HG03097 (cell line): Measurements from ENCODE around the gene RELN.
"Not testable (repeated sequence)": the region's sequence is repeated elsewhere in the genome, so short reads cannot be mapped to it uniquely, and the experiment has no call there.

Experiments used
- ATAC-seq: cut with Tn5 transposase; IDR thresholded peaks from one replicate; pipeline ENCODE4 v1.9.1; 2021; ENCODE audit not compliant: unreplicated experiment, low FRiP score

RELN gene

DNA sequence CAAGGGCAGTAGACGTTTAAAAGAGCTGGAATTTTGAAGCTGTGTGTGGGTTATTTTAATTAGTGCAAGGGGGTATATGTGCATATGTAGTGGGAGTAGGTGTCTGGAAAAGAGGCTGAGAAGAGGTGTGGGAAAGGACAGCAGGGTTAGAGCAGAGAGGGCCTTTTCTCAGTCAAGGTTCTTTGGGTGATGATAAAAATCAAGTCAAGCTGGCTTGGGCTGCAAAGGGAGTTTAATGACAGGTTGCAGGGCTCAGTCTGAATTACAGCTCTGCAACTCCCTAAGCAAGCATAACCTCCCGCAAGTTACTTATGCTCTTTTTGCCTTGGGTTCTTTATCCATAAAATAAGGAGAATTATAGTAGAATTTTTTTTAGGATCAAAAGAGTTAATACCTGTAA is 83.5 kb downstream of the RELN start:
- no peak for ATAC-seq

DNA sequence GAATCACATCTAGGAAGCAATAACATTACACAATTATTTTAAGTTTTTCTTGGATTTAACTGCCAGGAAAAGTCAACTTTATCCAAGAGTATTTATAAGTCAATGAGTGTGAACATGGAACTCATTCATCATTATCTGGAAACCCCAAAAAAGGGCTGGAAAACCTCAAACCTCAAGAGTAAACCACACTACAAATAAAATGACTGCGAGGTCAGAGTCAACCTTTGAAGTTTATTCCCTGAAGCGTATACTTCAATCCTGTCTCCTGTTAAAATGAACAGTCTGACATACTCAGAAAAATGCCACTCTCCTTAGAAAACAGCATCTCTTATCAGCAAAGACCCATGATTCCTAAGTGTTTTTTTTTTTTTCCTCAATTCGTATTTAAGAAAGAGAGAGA is 86.5 kb downstream of the RELN start:
- no peak for ATAC-seq

DNA sequence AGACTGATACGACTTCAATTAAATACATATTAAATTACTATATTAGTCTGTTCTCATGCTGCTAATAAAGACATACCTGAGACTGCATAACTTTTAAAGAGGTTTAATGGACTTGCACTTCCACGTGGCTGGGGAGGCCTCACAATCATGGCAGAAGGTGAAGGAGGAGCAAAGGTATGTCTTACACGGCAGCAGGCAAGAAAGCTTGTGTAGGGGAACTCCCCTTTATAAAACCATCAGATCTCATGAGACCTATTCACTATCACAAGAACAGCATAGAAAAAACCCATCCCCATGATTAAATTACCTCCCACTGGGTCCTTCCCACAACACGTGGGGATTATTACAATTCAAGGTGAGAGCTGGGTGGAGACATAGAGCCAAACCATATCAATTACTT is 92.6 kb downstream of the RELN start:
- not testable (repeated sequence) for ATAC-seq

DNA sequence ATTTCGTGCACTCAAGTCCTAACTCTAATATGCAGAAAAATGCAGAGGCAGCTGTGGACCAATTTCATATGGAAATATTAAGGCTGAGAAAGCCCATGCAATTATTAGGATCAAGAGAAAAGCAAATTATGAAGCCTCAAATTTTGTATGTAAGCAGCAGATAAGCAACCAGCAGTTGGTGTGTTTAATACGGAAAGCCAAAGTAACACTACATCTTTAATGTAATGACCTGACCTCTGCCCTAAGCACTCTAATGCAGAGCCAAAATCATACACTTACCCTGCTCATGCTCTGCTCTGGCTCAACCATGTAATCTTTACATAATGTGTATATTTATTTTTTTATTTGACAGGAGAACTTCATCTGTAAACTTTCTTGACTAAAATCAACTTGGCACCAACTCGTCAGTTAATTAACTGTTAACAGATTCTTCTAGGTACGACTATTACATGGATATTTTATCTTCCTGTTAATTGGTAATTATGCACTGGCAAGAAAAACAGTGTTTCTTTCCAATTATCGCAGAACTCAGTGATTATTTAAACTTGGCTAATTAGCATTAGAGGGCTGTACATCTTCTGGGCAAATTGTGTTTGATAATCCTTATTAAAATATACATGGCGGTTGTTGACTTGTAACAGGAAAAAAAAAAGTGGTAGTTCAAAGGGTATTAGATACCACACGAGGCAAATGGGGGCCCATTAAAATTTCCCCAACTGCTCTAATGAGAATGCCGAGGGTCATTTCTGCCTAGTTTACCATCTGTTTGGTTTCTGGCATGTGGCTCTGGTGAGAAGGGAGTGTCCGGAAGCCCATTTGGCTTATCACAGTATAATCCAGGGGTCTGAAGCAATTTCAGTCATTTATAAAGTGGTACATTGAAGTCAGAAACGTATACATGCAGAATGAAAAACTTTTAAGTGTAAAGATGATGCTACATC is 94.5 kb downstream of the RELN start:
- ATAC-seq: no peak

DNA sequence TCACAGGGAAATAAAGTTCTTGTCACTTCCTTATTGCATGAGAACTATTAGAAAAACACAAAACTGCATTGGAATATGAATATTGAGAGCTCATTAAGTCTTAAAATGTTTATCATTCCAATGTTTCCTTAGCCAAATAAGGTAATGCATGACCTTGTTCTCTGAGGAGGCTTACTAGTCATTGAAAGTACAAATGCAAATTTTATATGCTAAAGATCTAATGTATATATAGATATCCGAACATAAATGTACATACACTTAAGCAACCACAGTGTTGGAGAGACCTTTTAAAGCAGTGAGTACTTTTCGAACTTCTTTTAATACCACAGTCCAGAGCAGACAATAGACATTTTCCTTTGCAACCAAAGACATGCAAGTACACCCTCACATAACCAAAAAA is 96.1 kb downstream of the RELN start:
- ATAC-seq: no peak

DNA sequence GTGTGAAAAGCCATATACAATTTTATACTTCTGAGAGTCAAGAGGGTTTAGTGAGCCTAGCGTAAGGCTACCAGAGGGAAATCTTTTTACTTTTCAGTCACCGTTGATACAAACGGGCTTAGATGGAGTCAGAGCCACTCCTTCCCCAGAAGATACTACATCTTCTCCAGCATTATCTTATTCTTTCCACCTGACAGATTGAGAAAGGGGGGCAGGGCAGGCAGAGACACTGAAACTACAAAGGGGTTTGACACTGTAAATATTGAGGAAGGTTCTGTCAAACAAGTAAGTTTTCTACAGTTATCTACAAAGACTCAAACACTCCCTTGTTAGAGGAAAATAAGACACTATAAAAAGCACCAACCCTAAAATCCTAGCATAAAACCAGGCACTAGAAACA is 100.0 kb downstream of the RELN start:
- ATAC-seq: no peak

DNA sequence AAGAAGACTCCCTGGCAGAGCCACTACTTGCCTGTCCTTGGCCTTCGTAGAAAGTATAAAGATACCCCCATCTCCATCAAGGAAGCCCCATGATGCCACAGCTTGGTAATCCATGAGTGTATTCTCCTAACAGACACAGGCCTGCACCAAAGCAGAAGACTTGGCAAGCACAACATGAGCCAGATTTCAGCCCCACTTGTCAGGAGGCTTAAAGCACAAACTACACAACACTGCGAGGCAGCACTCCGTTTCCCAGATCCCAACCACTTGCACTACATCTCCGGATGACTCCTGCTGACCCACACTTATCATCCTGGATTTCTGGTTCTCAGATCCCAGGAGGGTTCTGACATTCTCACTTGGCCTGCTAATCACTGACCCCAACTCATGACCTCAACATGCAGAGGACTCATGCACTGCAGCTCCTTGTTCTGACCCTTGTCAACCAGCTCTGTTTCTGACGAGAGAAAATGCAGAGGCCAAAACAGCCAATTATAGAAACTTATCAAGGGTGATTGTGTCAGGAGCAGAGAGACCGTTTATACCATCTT is 100.8 kb downstream of the RELN start:
- ATAC-seq: no peak

DNA sequence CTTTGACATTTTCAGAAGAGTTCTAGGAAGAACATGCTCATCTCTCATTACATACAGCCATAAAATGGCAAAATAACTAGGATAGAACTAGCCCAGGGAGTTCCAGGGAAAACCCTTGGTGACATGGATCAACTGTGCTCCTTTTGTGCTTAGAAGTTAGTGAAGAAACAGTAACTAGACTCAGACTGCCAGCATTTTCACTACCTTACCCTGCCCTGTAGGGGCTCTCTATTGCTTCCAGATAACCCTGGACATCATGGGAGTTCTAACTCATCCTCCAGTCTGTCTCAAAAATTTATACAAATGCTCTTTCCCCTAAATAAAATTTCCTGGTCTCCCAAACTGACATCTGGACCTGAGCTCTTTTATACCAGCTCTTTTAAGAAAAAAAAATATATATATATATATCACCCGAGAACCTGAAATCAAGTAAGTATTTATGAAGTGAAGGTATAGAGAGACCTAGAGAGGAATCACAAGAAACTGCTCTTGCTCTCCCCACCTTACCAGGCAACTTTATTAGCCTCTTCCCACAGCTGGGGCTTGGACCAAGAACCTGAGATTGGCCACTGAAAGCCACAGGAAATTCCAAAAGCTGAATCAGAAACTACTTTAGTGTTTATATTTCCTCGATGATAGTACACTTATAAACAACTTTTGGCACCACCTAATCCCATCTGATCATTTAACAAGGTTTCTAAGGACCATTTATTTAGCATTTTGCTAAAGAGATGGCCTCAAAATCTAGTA is 101.4 kb downstream of the RELN start:
- ATAC-seq: no peak

DNA sequence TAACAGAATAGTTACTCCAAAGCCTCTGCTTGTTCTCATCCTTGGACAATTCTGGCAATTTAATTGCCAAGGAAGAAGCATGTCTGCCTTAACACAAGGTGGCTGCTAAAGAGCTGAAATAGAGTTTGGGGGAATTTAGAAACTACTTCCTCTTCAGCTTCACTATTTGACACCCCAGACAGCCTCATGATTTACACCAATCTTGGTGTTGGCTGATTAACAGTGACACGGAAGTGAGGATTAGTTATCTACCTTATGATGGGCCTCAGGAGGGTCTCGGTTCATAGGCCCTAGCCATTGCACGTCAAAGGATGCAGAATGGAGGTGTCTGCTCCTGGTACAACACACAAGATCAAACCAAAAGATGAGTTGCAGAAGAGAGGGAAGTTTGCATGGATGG is 102.4 kb downstream of the RELN start:
- no peak for ATAC-seq

DNA sequence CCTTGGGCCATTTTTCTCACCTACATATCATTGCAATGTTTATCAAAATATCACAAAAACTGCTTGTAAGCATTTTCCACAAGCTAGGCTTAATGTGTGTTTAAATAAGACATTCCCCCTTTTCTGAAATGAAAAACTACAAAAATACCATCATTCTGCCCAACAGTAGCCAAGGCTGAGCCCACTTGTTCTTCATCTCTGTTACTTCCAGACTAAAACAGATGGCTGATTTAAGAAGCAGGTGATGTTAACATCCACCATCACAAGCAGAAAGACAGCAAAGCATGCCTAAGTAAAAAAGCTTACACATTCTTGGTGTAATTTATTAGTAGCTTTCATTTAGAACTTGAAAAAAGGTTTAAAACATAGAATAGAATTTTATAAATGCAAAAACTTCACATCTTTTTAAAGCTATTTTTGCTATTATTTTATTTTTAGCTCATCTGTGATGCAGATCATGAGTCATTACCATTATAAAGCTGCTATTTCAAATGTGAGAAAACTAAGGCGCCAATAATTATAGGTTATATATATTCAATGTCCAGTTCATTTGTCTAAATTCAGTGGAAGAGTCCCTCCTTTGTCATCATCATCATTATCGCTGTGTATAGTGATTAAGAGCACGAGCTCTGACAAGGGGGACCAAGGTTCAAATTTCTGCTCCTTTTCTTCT is 109.4 kb downstream of the RELN start:
- no peak for ATAC-seq

DNA sequence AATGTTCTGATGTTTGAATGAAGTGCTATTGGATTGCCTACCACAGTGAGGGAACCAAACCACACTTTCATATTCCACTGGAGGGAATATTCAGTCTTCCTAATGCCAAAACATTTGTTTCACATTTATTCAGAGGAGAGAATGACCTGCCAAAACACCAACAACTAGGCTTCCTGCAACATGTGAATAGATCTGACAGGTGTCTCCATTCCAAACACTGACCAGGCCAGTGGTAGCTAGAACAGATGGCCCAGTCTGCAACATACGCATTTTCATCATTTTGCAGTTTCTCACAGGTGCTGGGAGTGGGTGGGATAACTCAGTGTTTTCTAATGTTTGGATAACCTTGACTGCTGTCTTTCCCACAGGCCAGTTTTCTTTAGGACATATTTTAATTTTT is 110.0 kb downstream of the RELN start:
- ATAC-seq: no peak

DNA sequence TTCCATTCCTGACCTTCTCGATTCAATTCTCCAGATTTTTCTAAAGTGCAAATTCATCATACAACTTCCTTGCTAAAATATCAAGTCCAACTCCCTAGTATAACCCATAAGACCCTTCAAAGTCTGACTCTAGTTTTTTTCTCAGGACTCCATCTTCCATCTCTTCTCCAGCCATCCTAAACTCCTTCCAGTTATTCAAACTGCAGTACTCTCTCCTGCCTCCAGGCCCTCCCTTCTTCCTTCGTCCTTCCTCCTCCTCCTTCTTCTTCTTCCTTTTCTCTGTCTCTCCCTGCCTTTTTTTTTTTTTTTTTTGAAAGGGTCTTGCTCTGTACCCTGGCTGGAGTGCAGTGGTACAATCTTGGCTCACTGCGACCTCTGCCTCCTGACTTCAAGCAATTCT is 111.9 kb downstream of the RELN start:
- no peak for ATAC-seq

DNA sequence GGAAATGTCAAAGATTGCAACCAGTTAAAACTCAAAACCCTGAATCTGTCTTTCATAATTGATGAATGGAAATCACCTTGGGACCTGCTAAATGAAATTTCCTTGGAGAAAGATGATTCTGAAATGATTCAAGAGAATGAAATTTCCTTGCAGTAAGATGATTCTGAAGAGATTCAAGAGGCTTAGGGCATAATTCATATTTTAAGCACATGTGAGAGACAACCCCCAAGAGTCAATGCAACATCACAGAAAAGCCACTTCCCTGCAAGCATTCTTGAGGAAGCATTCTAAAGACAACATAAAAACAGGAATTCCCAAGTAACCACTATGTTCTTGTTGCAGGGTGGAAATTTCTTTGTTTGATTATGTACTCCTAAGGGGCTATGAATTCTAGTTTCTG is 113.7 kb downstream of the RELN start:
- no peak for ATAC-seq

DNA sequence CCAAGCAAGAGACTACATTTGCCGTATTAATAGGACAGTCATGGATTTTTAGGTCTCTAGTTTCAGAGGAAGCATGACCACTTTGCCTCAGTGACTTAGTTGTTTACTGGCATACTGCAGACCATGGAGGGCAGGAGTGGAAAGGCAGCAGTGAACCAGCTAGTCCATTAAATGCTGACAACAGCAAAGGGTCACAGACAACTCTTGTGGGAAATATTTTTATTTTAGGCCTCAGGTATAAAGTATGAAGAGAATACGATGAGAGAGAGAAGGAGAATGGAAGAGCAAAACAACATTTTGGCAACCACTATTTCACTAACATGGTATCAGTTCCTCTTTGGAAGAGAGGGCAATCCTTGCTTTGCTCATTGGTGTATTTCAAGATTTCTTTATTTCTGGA is 118.0 kb downstream of the RELN start:
- ATAC-seq: no peak

DNA sequence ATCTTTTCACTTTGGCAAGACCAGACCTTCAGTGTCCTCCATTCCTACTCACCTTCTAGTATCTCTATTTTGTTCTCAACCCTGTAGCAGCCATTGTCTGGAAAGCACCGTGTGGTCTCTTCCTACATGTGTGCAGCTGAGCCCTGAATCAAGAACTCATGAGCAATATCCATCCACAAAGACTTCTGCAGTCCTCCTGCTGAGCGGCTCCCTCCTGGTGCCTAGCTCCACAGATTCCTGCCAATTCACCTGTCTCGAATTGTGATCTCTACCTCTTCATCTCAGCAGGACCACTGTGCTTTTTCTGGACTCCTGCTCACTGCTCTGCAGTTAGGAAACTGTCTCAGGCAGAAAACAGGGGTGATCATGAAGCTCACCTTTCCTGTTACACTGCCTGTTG is 118.8 kb downstream of the RELN start:
- no peak for ATAC-seq

DNA sequence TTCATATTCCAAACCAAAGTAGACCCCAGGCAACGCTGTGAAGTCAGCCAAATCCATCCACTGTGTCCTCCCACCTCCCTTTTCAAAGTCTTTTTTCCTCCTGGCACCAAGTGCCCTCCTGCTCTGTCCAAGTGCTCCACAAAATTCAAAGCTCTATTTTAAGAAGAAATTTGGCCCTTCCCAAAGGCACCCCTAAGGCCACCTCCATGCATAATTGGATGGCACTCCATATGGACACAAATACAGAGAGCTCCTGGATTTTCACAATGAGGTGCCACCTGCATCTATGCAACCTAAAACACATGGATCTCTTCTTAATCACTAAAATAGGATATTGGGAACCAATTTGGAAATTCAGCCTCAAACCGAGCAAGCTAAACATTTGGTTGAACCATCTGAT is 121.6 kb downstream of the RELN start:
- no peak for ATAC-seq

DNA sequence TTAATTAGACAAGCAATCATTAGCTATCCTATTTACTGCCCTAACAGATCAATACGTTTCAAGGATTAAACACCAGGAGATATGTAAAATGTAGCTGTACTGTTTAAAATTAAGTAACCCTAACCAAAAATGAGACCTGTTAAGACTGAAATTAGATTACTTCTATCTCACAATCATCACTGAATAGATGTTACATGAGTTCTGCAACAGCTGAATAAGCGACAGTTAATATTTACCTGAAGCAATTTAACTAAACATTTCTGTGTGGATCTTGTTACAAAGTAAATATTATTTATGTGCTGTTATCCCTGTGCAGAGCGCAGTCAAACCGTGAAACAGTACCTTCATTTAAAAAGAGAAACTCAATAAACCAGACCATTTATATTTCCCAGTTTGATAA is 122.5 kb downstream of the RELN start:
- no peak for ATAC-seq

DNA sequence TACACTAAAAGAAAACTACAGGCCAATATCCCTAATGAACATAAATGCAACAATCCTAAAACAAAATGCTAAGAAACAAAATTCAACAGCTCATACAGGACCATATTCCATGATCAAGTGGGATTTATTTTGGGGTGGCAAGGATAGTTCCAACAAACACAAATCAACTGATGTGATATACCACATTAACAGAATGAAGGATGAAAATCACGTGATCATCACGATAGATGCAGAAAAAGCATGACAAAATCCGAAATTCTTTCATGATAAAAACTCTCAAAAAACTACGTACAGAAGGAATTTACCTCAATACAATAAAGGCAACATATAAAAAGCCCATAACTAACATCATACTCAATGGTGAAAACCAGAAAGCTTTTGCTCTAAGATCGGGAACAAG is 124.0 kb downstream of the RELN start:
- ATAC-seq: no peak

DNA sequence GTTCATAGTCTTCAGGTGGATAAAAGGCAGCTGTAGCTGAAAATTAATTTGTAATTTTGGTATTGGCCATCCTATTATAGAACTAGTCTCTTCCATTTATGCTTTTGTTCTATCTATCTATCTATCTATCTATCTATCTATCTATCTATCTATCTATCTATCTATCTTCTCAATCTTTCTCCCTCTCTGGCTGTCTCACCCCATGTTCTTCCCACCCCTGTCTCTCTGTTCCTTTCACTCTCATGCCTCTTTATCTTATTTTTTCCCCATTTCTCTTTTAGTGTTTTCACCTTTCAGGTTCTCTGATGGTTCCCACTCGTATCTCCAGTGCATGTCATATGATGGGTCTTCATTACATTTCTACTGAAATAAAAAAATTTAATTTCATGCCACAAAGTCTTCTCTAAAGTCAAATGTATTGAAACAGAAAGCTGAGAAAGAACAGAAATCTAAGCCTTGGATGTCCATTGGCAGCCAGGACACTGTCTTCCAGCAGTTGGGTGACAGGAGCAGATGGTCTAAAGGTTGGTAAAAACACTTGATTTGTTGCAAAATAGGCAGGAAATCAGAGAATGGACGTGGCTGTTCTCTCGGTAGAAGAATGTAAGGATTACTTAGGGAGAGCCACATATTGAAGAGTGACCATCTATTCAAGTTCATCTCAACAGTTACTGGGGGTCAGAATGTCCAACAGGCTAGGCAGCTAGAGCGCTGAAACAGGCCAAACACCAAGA is 127.0 kb downstream of the RELN start:
- ATAC-seq: no peak

DNA sequence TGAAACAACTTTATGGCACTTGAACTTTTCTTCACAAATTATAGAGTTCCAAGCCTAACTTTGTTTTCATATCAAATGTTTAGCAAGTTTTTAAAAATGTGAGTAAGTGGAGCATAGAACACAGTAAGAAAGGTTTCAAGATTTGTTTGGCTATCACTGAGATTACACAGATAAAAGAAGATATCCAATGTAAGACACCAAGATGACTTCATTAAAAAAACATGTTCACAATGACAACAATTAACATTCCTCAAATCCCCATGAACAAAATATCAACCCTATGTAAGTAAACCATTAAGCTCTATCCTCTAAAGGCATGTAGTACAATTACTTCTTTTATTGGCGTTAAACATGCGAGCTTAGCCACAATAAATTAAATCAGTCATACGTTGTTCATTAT is 129.7 kb downstream of the RELN start:
- no peak for ATAC-seq
